Measurements from ENCODE around the gene BTBD1. TPM values are rescaled to one million over a fixed set of nuclear protein-coding genes. Genes with fewer than 3 reads are reported as not detected.

BTBD1 gene
- total RNA-seq, 1 donor from 2014 or later = 51.3 TPM

DNA sequence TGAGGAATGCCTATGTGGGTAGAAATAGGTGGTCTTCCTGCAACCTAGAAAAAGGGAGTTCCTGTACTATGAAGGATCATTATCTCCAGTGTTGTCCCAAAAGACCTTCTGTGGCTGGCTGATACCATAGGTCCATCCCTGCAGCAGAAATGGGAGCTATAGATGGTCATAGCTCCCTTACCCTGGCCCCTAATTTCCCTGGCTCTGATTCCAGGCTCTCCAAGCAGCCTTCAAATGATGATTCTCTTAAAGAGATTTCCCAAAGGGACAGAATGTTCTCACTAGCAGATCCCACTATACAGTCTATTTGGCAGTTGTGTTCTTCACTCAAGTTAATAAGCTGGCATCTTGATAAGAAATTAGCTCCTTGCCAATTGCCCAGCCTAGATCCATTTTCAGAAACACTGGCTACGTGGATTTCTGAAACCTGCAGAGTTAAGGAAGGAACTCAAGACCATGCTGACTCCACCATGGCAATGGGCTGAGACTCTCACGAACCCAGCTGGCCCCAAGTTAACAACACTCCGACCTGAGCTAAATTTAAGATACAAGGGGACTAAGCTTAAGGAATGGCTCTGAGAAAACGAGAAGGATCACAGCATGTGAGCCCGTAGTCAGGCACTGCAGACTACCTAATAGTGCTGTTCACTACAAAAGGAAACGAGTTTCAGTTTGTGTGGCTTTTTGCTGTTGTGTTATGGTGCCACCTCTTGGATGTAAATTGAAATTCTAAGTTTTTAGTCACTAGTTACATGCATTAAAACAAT, 67.0 kb downstream of the BTBD1 start:
- TF ChIP-seq POLR2AphosphoS5 (IDR thresholded peaks at IDR 0.05; ENCODE audit: insufficient read depth in 1 of 2, low read depth in 1 of 2) (peak in 1 of 2 donors; percentile 36), CTCF (IDR thresholded peaks at IDR 0.05) (peak in 1 of 3 experiments; percentile 20), POLR2A (IDR thresholded peaks at IDR 0.05) (no peak)

DNA sequence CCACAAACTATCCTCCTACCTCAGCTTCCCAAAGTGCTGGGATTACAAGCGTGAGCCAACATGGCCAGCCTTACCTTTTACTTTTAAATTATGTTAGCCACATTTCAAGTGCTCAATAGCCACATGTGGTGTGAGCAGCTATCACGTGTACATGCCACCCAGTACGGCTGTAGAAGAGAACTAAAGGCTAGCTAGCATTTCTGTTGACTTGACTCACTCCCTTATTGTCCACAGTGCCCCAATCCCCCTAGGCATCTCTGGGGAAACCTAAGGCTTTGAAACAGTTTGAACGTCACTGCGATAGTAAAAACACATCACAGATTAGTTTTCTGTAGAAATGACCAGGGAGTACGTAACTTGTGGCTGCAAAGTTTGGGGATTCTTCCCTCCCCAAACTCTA, 67.6 kb downstream of the BTBD1 start:
- peaks cover 7% of the 10 kb centered on the region for H3K4me1 ChIP-seq
- H3K4me3 ChIP-seq = no peak overlapping the region
- intact Hi-C loops (cut with DNase I) = no loop called here
- TF ChIP-seq POLR2A (IDR thresholded peaks at IDR 0.05) (no peak), POLR2AphosphoS5 (IDR thresholded peaks at IDR 0.05; ENCODE audit: insufficient read depth in 1 of 2, low read depth in 1 of 2) (no peak), CTCF (IDR thresholded peaks at IDR 0.05) (no peak)
- no peak for DNase-seq (ENCODE audit: extremely low spot score in 2 of 2)
- H3K36me3 ChIP-seq = no peaks in the 10 kb centered on the region
- no peaks in the 10 kb centered on the region for H3K9me3 ChIP-seq
- H3K27me3 ChIP-seq = no peaks in the 10 kb centered on the region
- no peak overlapping the region for H3K27ac ChIP-seq

More for the DNA sequence above, 67.0 kb downstream of the BTBD1 start:
- Histone ChIP-seq H3K36me3 (peaks cover 0 to 6% of the 10 kb centered on the region in 2 donors), H3K27ac (no peak overlapping the region), H3K27me3 (no peaks in the 10 kb centered on the region), H3K4me3 (no peak overlapping the region), H3K4me1 (peaks cover 7% of the 10 kb centered on the region), H3K9me3 (no peaks in the 10 kb centered on the region)
- intact Hi-C loops (cut with DNase I) = no loop called here
- no peak for DNase-seq (ENCODE audit: extremely low spot score in 2 of 2)

GRCh38 chr15:82995938-82996337, 71.1 kb downstream of the BTBD1 start:
- TF ChIP-seq POLR2A (IDR thresholded peaks at IDR 0.05) = no peak
- TF ChIP-seq CTCF (IDR thresholded peaks at IDR 0.05) = no peak
- TF ChIP-seq POLR2AphosphoS5 (IDR thresholded peaks at IDR 0.05; ENCODE audit: insufficient read depth in 1 of 2, low read depth in 1 of 2) = no peak
- no peak overlapping the region for H3K27ac ChIP-seq
- peak in 1 of 2 donors; percentile 11 for DNase-seq (ENCODE audit: extremely low spot score in 2 of 2)
- H3K36me3 ChIP-seq = no peaks in the 10 kb centered on the region
- intact Hi-C loops (cut with DNase I) = no loop called here
- no peaks in the 10 kb centered on the region for H3K9me3 ChIP-seq
- H3K4me1 ChIP-seq = peaks cover 7% of the 10 kb centered on the region
- H3K4me3 ChIP-seq = no peak overlapping the region
- H3K27me3 ChIP-seq = no peaks in the 10 kb centered on the region

DNA sequence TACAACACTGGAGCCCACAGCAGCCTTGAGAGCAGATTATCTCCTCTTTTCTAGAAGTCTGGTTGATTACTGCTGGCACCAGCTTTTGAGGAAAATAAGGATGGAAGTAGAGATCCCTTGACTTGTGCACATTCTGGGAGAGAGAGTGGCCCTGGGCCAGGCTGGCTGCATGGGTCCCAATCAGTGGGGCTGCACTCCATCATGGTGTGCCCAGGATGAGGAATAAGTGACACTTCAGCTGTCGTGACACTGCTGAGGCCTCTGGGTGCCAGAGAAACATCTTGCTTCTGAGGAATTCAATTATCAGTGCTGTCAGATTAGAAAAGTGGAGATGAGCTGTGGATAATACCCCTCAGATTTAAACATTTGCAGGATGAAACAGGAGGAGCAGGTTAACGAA, 72.0 kb downstream of the BTBD1 start:
- Histone ChIP-seq H3K4me1 (peaks cover 6% of the 10 kb centered on the region), H3K9me3 (no peaks in the 10 kb centered on the region), H3K36me3 (no peaks in the 10 kb centered on the region), H3K27ac (no peak overlapping the region), H3K4me3 (no peak overlapping the region), H3K27me3 (no peaks in the 10 kb centered on the region)
- intact Hi-C loops (cut with DNase I) = no loop called here
- peak in 1 of 2 donors; percentile 22 for DNase-seq (ENCODE audit: extremely low spot score in 2 of 2)
- no peak for TF ChIP-seq CTCF (IDR thresholded peaks at IDR 0.05)
- no peak for TF ChIP-seq POLR2A (IDR thresholded peaks at IDR 0.05)
- no peak for TF ChIP-seq POLR2AphosphoS5 (IDR thresholded peaks at IDR 0.05; ENCODE audit: insufficient read depth in 1 of 2, low read depth in 1 of 2)

DNA sequence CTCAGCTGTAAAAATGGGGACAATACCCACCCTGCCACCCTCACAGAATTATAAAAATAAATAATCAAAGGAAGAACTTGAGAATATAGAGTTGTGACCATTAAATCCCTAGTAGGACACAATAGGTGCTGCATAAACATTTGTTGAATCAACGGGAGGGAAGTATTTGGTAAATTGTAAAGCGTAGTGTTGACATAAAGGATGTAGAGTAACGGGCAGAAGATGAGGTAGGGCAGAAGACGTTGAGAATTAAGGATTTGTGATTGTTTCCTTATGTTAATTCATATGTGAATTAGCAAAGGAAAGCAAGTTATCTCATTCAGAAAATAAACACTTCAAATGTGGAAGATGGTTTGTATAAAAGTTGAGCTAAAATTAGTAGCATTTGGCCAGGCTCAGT, 73.9 kb downstream of the BTBD1 start:
- H3K27ac ChIP-seq = no peak overlapping the region
- peaks cover 0 to 12% of the 10 kb centered on the region in 2 donors for H3K36me3 ChIP-seq
- no peak for DNase-seq (ENCODE audit: extremely low spot score in 2 of 2)
- H3K9me3 ChIP-seq = no peaks in the 10 kb centered on the region
- H3K27me3 ChIP-seq = no peaks in the 10 kb centered on the region
- intact Hi-C loops (cut with DNase I) = no loop called here
- TF ChIP-seq POLR2A (IDR thresholded peaks at IDR 0.05) (no peak), CTCF (IDR thresholded peaks at IDR 0.05) (no peak), POLR2AphosphoS5 (IDR thresholded peaks at IDR 0.05; ENCODE audit: insufficient read depth in 1 of 2, low read depth in 1 of 2) (no peak)
- no peak overlapping the region for H3K4me3 ChIP-seq
- no peaks in the 10 kb centered on the region for H3K4me1 ChIP-seq
